ENCODE measurements around the gene CENATAC. TPM values are rescaled to one million over a fixed set of nuclear protein-coding genes. Genes with fewer than 3 reads are reported as not detected.
"Not testable (repeated sequence)": the region's sequence is repeated elsewhere in the genome, so short reads cannot be mapped to it uniquely, and the experiment has no call there.

The CENATAC gene, protein sequence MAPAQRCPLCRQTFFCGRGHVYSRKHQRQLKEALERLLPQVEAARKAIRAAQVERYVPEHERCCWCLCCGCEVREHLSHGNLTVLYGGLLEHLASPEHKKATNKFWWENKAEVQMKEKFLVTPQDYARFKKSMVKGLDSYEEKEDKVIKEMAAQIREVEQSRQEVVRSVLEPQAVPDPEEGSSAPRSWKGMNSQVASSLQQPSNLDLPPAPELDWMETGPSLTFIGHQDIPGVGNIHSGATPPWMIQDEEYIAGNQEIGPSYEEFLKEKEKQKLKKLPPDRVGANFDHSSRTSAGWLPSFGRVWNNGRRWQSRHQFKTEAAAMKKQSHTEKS
- total RNA-seq (2014; rRNA removed): 83.5 and 88.0 TPM in 2 replicates
- percentile 94 among the genes with signal in this experiment for Bru-seq, nascent RNA
- BruChase-seq, experiment 1, labeled RNA remaining after a 6-hour chase: percentile 98 among the genes with signal in this experiment
- percentile 96 among the genes with signal in this experiment for BruChase-seq, experiment 2, labeled RNA remaining after a 2-hour chase
- long read RNA-seq, transcript CCDC84-201 (11 exons, 1,202 nt): major isoform, 7 of 50 reads
- long read RNA-seq, partial matches to known transcripts: 21 of 50 reads
- long read RNA-seq, other reads (novel, unspliced or antisense): 20 of 50 reads

- Histone ChIP-seq H3F3A (ENCODE audit: low read length, unreplicated experiment) (no peaks in the 10 kb centered on the region), H2AFZ (ENCODE audit: low read length) (peak within 1 kb of the TSS; percentile 91), H3K4me1 (ENCODE audit: insufficient read depth, low read length) (peaks cover 38% of the 10 kb centered on the region), H4K20me1 (ENCODE audit: low read length) (no peaks in the 10 kb centered on the region), H3K27ac (ENCODE audit: low read length) (peak within 1 kb of the TSS; percentile 41), H3K79me2 (ENCODE audit: low read length) (peaks cover 62% of the 10 kb centered on the region), H3K36me3 (ENCODE audit: low read depth, low read length) (peaks cover 28% of the 10 kb centered on the region), H3K9me2 (replicated peaks; ENCODE audit: low read length) (no peaks in the 10 kb centered on the region), H3K4me2 (ENCODE audit: low read length) (peak within 1 kb of the TSS; percentile 91), H3K9ac (ENCODE audit: low read length) (peak within 1 kb of the TSS; percentile 70), H3K9me3 (ENCODE audit: low read length) (no peaks in the 10 kb centered on the region), H3K27me3 (ENCODE audit: low read length) (no peaks in the 10 kb centered on the region), H3K4me3 (ENCODE audit: low read length) (peak within 1 kb of the TSS; percentile 77)
- ATAC-seq (peak; percentile 92), DNase-seq (peak; percentile 95)
- intact Hi-C loops (cut with micrococcal nuclease): loop anchor here (2.0 kb wide), 1 partner anchor 21 kb away; the partner anchor contains the start of genes RPS25 and TRAPPC4
- POLR2A ChIA-PET (ENCODE audit: unreplicated experiment): interaction anchor here (0.8 kb wide), 1 partner anchor 22 kb away, joined by 4 read pairs; no protein-coding TSS in a partner anchor
- TF ChIP-seq EZH2phosphoT487 (IDR thresholded peaks at IDR 0.05; ENCODE audit: borderline replicate concordance, low read length): no peak
- no peak for TF ChIP-seq EZH2 (IDR thresholded peaks at IDR 0.05; ENCODE audit: low read length, unreplicated experiment)
- TF ChIP-seq, protein P1, sequence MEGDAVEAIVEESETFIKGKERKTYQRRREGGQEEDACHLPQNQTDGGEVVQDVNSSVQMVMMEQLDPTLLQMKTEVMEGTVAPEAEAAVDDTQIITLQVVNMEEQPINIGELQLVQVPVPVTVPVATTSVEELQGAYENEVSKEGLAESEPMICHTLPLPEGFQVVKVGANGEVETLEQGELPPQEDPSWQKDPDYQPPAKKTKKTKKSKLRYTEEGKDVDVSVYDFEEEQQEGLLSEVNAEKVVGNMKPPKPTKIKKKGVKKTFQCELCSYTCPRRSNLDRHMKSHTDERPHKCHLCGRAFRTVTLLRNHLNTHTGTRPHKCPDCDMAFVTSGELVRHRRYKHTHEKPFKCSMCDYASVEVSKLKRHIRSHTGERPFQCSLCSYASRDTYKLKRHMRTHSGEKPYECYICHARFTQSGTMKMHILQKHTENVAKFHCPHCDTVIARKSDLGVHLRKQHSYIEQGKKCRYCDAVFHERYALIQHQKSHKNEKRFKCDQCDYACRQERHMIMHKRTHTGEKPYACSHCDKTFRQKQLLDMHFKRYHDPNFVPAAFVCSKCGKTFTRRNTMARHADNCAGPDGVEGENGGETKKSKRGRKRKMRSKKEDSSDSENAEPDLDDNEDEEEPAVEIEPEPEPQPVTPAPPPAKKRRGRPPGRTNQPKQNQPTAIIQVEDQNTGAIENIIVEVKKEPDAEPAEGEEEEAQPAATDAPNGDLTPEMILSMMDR (conservative IDR thresholded peaks at IDR 0.05; ENCODE audit: low read depth, low read length): no peak
- BruUV-seq (replicated peaks): no TSS peak
- CTCF ChIA-PET: interaction anchor here (1.6 kb wide), 1 partner anchor 308 kb away, joined by 5 read pairs; no protein-coding TSS in a partner anchor
Measured at GRCh38 chr11:118997627-118998387, at the start of gene CENATAC. Gene CENATAC, plus strand, starts transcription at chr11:118998138. Its CDS starts 60 bp downstream, at chr11:118998198.

GRCh38 chr11:118953265-118953664 lies 44.7 kb upstream of the CENATAC start:
- Histone ChIP-seq H3K27me3 (ENCODE audit: low read length) (no peaks in the 10 kb centered on the region), H3K9me2 (replicated peaks; ENCODE audit: low read length) (no peaks in the 10 kb centered on the region), H3F3A (ENCODE audit: low read length, unreplicated experiment) (no peaks in the 10 kb centered on the region), H3K79me2 (ENCODE audit: low read length) (no peaks in the 10 kb centered on the region), H4K20me1 (ENCODE audit: low read length) (no peaks in the 10 kb centered on the region), H3K27ac (ENCODE audit: low read length) (no peak overlapping the region), H2AFZ (ENCODE audit: low read length) (no peak overlapping the region), H3K4me2 (ENCODE audit: low read length) (no peak overlapping the region), H3K36me3 (ENCODE audit: low read depth, low read length) (no peaks in the 10 kb centered on the region), H3K4me3 (ENCODE audit: low read length) (no peak overlapping the region), H3K9ac (ENCODE audit: low read length) (no peak overlapping the region), H3K9me3 (ENCODE audit: low read length) (no peaks in the 10 kb centered on the region), H3K4me1 (ENCODE audit: insufficient read depth, low read length) (peaks cover 8% of the 10 kb centered on the region; the same call in 1 of the 2 replicates)
- ATAC-seq: no peak
- TF ChIP-seq EZH2phosphoT487 (IDR thresholded peaks at IDR 0.05; ENCODE audit: borderline replicate concordance, low read length): no peak
- no peak for TF ChIP-seq EZH2 (IDR thresholded peaks at IDR 0.05; ENCODE audit: low read length, unreplicated experiment)
- TF ChIP-seq, protein P1 (conservative IDR thresholded peaks at IDR 0.05; ENCODE audit: low read depth, low read length): no peak
- intact Hi-C loops (cut with micrococcal nuclease): no loop called here
- ChIA-PET CTCF (no interaction called here), POLR2A (ENCODE audit: unreplicated experiment) (no interaction called here)
- no peak for DNase-seq
- BruUV-seq (replicated peaks): no TSS peak

DNA sequence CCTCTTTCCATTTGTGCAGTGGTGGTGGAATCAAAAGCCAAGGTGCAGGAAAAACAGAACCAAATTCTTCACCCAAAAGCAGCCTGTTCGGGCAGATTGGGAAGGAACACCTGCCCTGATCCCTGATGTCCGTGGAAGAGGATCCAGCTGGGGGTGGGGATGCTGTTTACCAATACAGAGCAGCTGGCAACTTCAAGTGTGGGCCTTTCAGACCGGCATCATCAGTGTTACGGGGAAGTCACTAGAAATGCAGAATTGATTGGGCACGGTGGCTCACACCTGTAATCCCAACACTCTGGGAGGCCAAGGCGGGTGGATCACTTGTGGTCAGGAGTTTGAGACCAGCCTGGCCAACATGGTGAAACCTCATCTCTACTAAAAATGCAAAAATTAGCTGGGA lies 44.0 kb upstream of the CENATAC start:
- H3K79me2 ChIP-seq (ENCODE audit: low read length): not testable (repeated sequence)

More for the DNA sequence above, 44.0 kb upstream of the CENATAC start:
- H3K9me3 ChIP-seq (ENCODE audit: low read length); H3K27ac ChIP-seq (ENCODE audit: low read length); H3K4me2 ChIP-seq (ENCODE audit: low read length); ATAC-seq; BruUV-seq (replicated peaks); POLR2A ChIA-PET (ENCODE audit: unreplicated experiment); H3F3A ChIP-seq (ENCODE audit: low read length, unreplicated experiment); CTCF ChIA-PET; H2AFZ ChIP-seq (ENCODE audit: low read length); H3K27me3 ChIP-seq (ENCODE audit: low read length); intact Hi-C loops (cut with micrococcal nuclease); H3K4me1 ChIP-seq (ENCODE audit: insufficient read depth, low read length); H3K4me3 ChIP-seq (ENCODE audit: low read length); DNase-seq; H3K9me2 ChIP-seq (replicated peaks; ENCODE audit: low read length); H4K20me1 ChIP-seq (ENCODE audit: low read length); H3K36me3 ChIP-seq (ENCODE audit: low read depth, low read length); H3K9ac ChIP-seq (ENCODE audit: low read length): not testable (repeated sequence)

Measured in PC-3 (cell line).